Measurements from ENCODE around the gene OR1K1.

Gene OR1K1

GRCh38 chr9:122848256-122848943, 48.5 kb downstream of the OR1K1 start:
- no peak for DNase-seq (ENCODE audit: low read depth)
- H3K4me3 ChIP-seq (ENCODE audit: low read depth, low read length) = no peak overlapping the region
- no peak for TF ChIP-seq CTCF (IDR thresholded peaks at IDR 0.05; ENCODE audit: insufficient read depth, low read depth, low read length, missing control alignments)
